ENCODE measurements around the gene MAP1A. TPM values are rescaled to one million over a fixed set of nuclear protein-coding genes. Genes with fewer than 3 reads are reported as not detected.
"Not testable (repeated sequence)": the region's sequence is repeated elsewhere in the genome, so short reads cannot be mapped to it uniquely, and the experiment has no call there.

The MAP1A gene
- total and polyA plus RNA-seq, 4 experiments from 2014 or later: 0.10 to 1.8 (median 0.34) TPM

- H3K4me3 ChIP-seq (ENCODE audit: low read length in 2 of 2); H3K36me3 Mint-ChIP-seq; POLR2A ChIA-PET (ENCODE audit: partially characterized antibody); H3K27me3 ChIP-seq (ENCODE audit: insufficient read depth, low read length); H3K4me1 Mint-ChIP-seq; CTCF ChIA-PET (ENCODE audit: partially characterized antibody); intact Hi-C loops (cut with micrococcal nuclease); H3K4me1 ChIP-seq (ENCODE audit: insufficient read depth, low read length); H3K36me3 ChIP-seq (ENCODE audit: insufficient read depth, low read length); DNase-seq; H3K9me3 Mint-ChIP-seq; H3K27me3 Mint-ChIP-seq; H3K9me3 ChIP-seq (ENCODE audit: control insufficient read depth in 1 of 2, low read length in 2 of 2); H3K27ac ChIP-seq (ENCODE audit: low read depth, low read length); H3K27ac Mint-ChIP-seq; H3K4me3 Mint-ChIP-seq: not testable (repeated sequence)
Observed at GRCh38 chr15:43562753-43563152, 45.3 kb downstream of the MAP1A start.

- H3K9me3 Mint-ChIP-seq; H3K27me3 Mint-ChIP-seq; H3K27ac ChIP-seq (ENCODE audit: low read depth, low read length); H3K36me3 Mint-ChIP-seq; intact Hi-C loops (cut with micrococcal nuclease); H3K27me3 ChIP-seq (ENCODE audit: insufficient read depth, low read length); H3K4me1 ChIP-seq (ENCODE audit: insufficient read depth, low read length); H3K4me3 Mint-ChIP-seq; POLR2A ChIA-PET (ENCODE audit: partially characterized antibody); CTCF ChIA-PET (ENCODE audit: partially characterized antibody); H3K4me3 ChIP-seq (ENCODE audit: low read length in 2 of 2); H3K4me1 Mint-ChIP-seq; H3K27ac Mint-ChIP-seq; DNase-seq; H3K9me3 ChIP-seq (ENCODE audit: control insufficient read depth in 1 of 2, low read length in 2 of 2); H3K36me3 ChIP-seq (ENCODE audit: insufficient read depth, low read length): not testable (repeated sequence)
Observed at GRCh38 chr15:43563793-43564192, 46.4 kb downstream of the MAP1A start.

- H3K4me1 ChIP-seq (ENCODE audit: insufficient read depth, low read length); H3K27ac Mint-ChIP-seq; H3K4me3 Mint-ChIP-seq; intact Hi-C loops (cut with micrococcal nuclease); H3K9me3 ChIP-seq (ENCODE audit: control insufficient read depth in 1 of 2, low read length in 2 of 2); DNase-seq; H3K4me1 Mint-ChIP-seq; H3K4me3 ChIP-seq (ENCODE audit: low read length in 2 of 2); H3K27ac ChIP-seq (ENCODE audit: low read depth, low read length); H3K27me3 Mint-ChIP-seq; CTCF ChIA-PET (ENCODE audit: partially characterized antibody); H3K36me3 Mint-ChIP-seq; POLR2A ChIA-PET (ENCODE audit: partially characterized antibody); H3K36me3 ChIP-seq (ENCODE audit: insufficient read depth, low read length); H3K9me3 Mint-ChIP-seq; H3K27me3 ChIP-seq (ENCODE audit: insufficient read depth, low read length): not testable (repeated sequence)
Observed at GRCh38 chr15:43566615-43567014, 49.2 kb downstream of the MAP1A start.

- H3K4me3 ChIP-seq (ENCODE audit: low read length in 2 of 2); H3K9me3 Mint-ChIP-seq; DNase-seq; H3K36me3 Mint-ChIP-seq; H3K36me3 ChIP-seq (ENCODE audit: insufficient read depth, low read length); H3K27me3 Mint-ChIP-seq; CTCF ChIA-PET (ENCODE audit: partially characterized antibody); POLR2A ChIA-PET (ENCODE audit: partially characterized antibody); H3K4me1 ChIP-seq (ENCODE audit: insufficient read depth, low read length); H3K27ac ChIP-seq (ENCODE audit: low read depth, low read length); H3K27ac Mint-ChIP-seq; intact Hi-C loops (cut with micrococcal nuclease); H3K4me3 Mint-ChIP-seq; H3K4me1 Mint-ChIP-seq; H3K9me3 ChIP-seq (ENCODE audit: control insufficient read depth in 1 of 2, low read length in 2 of 2); H3K27me3 ChIP-seq (ENCODE audit: insufficient read depth, low read length): not testable (repeated sequence)
Observed at GRCh38 chr15:43574607-43575006, 57.2 kb downstream of the MAP1A start.

Other genes starting within 250 kb of the MAP1A start
- not detected for gene TGM7, start 215.4 kb upstream of the MAP1A start, total RNA-seq
- gene TGM7, start 215.4 kb upstream of the MAP1A start, polyA plus RNA-seq: not detected
- 10 to 100 TPM; 17.0 to 17.8 TPM for gene LCMT2, start 187.0 kb upstream of the MAP1A start, total RNA-seq
- gene LCMT2, start 187.0 kb upstream of the MAP1A start, polyA plus RNA-seq: 1 to 10 TPM; 3.3 to 5.6 TPM
- gene ZSCAN29, start 146.6 kb upstream of the MAP1A start, total RNA-seq: 10 to 100 TPM; 34.8 to 36.4 TPM
- 1 to 10 TPM; 1.4 to 7.6 TPM for gene ZSCAN29, start 146.6 kb upstream of the MAP1A start, polyA plus RNA-seq
- 10 to 100 TPM; 23.6 to 23.9 TPM for gene TUBGCP4, start 146.5 kb upstream of the MAP1A start, total RNA-seq
- 10 to 100 TPM; 10.2 to 12.1 TPM for gene TUBGCP4, start 146.5 kb upstream of the MAP1A start, polyA plus RNA-seq
- gene TP53BP1, start 24.5 kb upstream of the MAP1A start, total RNA-seq: 10 to 100 TPM; 40.6 to 46.3 TPM
- 10 to 100 TPM in 1 of 2 donors, 1 to 10 TPM in 1; 2.7 to 10.5 TPM for gene TP53BP1, start 24.5 kb upstream of the MAP1A start, polyA plus RNA-seq
- 10 to 100 TPM; 55.2 to 66.6 TPM for gene PPIP5K1, start 72.6 kb downstream of the MAP1A start, total RNA-seq
- 1 to 10 TPM; 4.4 to 7.4 TPM for gene PPIP5K1, start 72.6 kb downstream of the MAP1A start, polyA plus RNA-seq
- not detected for gene CKMT1B, start 76.4 kb downstream of the MAP1A start, total RNA-seq
- gene CKMT1B, start 76.4 kb downstream of the MAP1A start, polyA plus RNA-seq: not detected
- 1 to 10 TPM; 2.4 to 2.8 TPM for gene STRC, start 101.2 kb downstream of the MAP1A start, total RNA-seq
- not detected for gene STRC, start 101.2 kb downstream of the MAP1A start, polyA plus RNA-seq
- gene CATSPER2, start 131.2 kb downstream of the MAP1A start, total RNA-seq: 10 to 100 TPM; 11.4 to 12.8 TPM
- gene CATSPER2, start 131.2 kb downstream of the MAP1A start, polyA plus RNA-seq: under 1 TPM in 1 of 2 donors, not detected in 1; 0.96 TPM
- not detected for gene CKMT1A, start 176.3 kb downstream of the MAP1A start, total RNA-seq
- gene CKMT1A, start 176.3 kb downstream of the MAP1A start, polyA plus RNA-seq: not detected
- 100 to 1,000 TPM; 232 to 248 TPM for gene PDIA3, start 228.8 kb downstream of the MAP1A start, total RNA-seq
- gene PDIA3, start 228.8 kb downstream of the MAP1A start, polyA plus RNA-seq: 100 to 1,000 TPM; 391 to 411 TPM